ENCODE data around the gene OSGEP. TPM values are rescaled to one million over a fixed set of nuclear protein-coding genes. Genes with fewer than 3 reads are reported as not detected.
A peak's percentile ranks its signal among the peaks of the same experiment; 100 is the strongest.

Gene OSGEP
- total RNA-seq, 2 donors from 2014 or later, result 66.2 to 108 TPM

DNA sequence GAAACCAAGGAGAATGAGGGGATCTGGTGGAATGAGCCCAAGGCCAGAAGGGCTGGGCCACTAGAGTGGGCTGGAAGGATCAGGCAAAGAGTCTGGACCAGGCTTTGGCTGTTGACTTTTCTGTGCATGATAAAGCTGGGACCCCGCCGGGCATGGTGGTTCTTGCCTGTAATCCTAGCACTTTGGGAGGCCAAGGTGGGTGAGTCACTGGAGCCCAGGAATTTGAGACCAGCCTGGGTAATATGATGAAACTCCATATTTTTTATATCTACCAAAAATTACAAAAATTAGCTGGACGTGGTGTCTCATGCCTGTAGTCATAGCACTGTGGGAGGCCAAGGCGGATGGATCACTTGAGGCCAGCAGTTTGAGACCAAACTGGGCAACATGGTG lies 18.3 kb downstream of the OSGEP start:
- no peak overlapping the region for H3K4me3 ChIP-seq
- TF ChIP-seq, protein P1, sequence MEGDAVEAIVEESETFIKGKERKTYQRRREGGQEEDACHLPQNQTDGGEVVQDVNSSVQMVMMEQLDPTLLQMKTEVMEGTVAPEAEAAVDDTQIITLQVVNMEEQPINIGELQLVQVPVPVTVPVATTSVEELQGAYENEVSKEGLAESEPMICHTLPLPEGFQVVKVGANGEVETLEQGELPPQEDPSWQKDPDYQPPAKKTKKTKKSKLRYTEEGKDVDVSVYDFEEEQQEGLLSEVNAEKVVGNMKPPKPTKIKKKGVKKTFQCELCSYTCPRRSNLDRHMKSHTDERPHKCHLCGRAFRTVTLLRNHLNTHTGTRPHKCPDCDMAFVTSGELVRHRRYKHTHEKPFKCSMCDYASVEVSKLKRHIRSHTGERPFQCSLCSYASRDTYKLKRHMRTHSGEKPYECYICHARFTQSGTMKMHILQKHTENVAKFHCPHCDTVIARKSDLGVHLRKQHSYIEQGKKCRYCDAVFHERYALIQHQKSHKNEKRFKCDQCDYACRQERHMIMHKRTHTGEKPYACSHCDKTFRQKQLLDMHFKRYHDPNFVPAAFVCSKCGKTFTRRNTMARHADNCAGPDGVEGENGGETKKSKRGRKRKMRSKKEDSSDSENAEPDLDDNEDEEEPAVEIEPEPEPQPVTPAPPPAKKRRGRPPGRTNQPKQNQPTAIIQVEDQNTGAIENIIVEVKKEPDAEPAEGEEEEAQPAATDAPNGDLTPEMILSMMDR (IDR thresholded peaks at IDR 0.05), result no peak
- no peaks in the 10 kb centered on the region for H3K36me3 ChIP-seq
- ATAC-seq (ENCODE audit: insufficient number of reproducible peaks, low FRiP score, low read depth) (no peak), DNase-seq (ENCODE audit: low spot score) (no peak)
- H3K27ac ChIP-seq, result no peak overlapping the region
- peaks cover 0 to 13% of the 10 kb centered on the region in 2 donors for H3K4me1 ChIP-seq (ENCODE audit: control insufficient read depth in 1 of 2, low read depth in 2 of 2)
- H3K27me3 ChIP-seq (replicated peaks; ENCODE audit: insufficient read depth), result no peaks in the 10 kb centered on the region
- no peaks in the 10 kb centered on the region for H3K9me3 ChIP-seq

DNA sequence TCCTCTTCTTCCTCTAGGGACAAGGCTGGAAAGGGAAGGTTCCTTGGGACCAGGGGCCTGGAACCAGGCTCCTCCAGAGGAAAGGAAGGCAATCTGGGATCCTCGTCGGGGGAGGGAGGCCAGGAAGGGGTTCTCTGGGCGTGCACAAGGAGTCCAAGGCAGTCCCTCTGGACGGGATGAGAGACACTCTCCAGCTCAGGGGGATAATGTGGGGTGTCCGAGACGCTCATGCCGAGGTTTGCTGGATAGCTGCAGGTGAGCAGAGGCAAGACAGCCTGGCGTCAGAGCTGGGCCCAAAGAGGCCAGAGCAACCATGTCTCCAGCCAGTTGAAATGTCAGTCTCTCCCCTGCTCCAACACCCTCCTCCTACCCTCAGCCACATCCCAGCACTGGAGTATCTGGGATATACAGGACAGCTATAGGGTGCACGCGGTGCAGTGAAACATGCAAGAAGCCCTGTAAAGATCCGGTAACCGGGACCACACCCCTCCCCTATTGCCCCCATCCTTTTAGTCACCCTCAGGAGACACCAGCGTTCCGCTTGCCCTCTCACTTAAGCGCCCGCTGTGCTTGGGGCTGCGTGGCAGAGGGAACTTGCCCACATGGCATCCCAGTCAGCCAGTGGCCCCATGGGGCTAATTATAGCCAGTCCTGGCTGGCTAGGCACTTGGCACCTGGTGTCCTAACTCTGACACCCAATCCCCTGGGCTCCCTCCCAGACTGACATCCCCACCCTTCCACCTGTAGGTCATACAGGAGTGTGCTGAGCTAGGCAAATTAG lies 18.8 kb downstream of the OSGEP start, which contains the start of gene KLHL33:
Gene KLHL33 (minus strand): TSS at position 585 of the 781 bp plus-strand sequence. CDS start 355 bp downstream, at position 230.
- Histone ChIP-seq H3K9me3 (no peaks in the 10 kb centered on the region), H3K27ac (peak within 1 kb of the TSS in 1 of 2 donors; percentile 38), H3K4me1 (ENCODE audit: control insufficient read depth in 1 of 2, low read depth in 2 of 2) (peaks cover 0 to 13% of the 10 kb centered on the region in 2 donors), H3K27me3 (replicated peaks; ENCODE audit: insufficient read depth) (no peaks in the 10 kb centered on the region), H3K36me3 (no peaks in the 10 kb centered on the region), H3K4me3 (peak within 1 kb of the TSS; percentile 59)
- TF ChIP-seq, protein P1 (IDR thresholded peaks at IDR 0.05), result no peak
- DNase-seq (ENCODE audit: low spot score) (no peak), ATAC-seq (ENCODE audit: insufficient number of reproducible peaks, low FRiP score, low read depth) (no peak)

DNA sequence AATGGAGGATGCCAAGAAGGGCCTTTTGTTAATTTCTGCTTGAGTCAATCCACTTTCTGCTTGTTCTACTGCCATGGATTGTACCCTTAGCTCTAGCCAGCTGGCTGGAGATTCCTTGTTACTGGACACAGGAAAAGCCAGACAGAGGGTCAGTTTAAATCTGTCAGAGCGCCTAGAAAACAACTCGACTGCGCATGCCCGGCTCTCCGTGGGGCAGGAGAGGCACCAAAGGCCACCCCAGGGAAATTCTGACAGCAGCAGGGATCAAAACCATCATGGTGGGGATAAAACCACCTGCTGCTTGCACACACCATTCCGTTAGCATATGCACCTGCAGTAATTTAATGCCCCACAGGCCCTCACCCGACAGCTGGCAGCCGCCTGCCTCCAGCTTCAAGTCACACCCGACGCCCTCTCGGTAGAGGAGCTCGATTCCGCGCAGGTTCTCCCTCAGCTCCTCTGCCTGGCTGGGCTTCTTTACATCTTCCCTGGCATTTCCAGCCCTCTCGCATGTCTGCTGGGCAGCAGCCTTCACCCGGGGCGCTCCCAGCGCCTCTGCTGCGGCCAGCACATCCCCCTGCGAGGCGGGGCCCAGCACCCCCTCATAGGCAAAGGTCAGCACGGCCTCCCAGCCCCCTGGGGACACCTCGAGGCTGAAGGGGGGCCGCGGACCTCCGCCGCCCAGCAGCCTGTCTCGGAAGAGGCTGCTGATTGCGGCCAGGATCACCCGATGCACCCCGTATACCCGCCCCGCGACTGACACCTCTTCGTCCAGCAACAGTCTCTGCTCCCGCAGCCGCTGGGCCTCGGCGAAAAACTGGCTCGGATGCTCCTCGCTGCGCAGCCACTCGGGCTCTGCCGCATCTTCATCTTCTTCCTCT lies 19.7 kb downstream of the OSGEP start:
- H3K36me3 ChIP-seq, result no peaks in the 10 kb centered on the region
- no peaks in the 10 kb centered on the region for H3K9me3 ChIP-seq
- no peaks in the 10 kb centered on the region for H3K27me3 ChIP-seq (replicated peaks; ENCODE audit: insufficient read depth)
- peak overlapping the region; percentile 59 for H3K4me3 ChIP-seq
- TF ChIP-seq, protein P1 (IDR thresholded peaks at IDR 0.05), result no peak
- H3K4me1 ChIP-seq (ENCODE audit: control insufficient read depth in 1 of 2, low read depth in 2 of 2), result peaks cover 0 to 13% of the 10 kb centered on the region in 2 donors
- H3K27ac ChIP-seq, result peak overlapping the region in 1 of 2 donors; percentile 38
- DNase-seq (ENCODE audit: low spot score) (peak; percentile 9), ATAC-seq (ENCODE audit: insufficient number of reproducible peaks, low FRiP score, low read depth) (no peak)

DNA sequence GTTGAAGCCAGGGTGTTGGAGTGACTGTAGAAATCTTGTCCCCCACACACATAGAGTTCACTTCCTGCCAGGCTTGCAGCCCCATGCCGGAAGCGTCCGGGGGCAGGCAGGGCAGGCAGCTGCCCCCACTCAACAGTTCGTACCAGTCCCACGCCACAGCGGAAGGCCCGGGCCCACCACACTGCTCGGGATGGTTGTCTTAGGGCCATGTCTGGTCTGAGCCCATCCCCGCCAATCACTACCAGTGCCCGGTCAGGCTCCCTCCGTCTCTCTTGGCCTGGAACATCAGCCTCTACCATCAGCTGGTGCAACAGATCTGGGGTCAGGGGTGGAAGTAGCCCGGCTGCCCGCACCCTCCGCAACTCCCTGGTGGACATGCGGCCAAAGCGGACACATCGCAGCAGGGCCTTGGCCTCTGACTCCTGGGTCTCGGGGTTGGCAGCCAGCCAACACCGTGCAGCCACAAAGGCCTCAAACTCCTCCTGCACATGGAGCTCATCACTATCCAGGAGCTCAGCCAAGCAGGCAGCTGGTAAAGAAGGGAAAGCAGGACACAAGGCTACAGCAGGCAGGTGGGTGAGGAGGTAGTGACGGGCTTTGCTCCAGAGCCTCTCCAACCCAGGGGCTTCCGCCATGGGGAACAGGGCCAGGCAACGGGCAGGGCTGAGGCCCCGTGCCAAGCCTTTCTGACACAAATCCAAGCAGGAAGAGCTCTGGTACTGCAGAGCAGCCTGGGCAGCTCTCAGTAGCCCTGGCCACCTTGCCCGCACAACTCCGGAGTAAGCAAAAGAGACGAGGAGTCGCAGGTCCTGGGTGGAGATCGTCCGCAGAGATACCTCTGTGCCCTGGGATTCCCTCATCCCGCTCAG lies 24.6 kb downstream of the OSGEP start:
- TF ChIP-seq, protein P1 (IDR thresholded peaks at IDR 0.05), result no peak
- ATAC-seq (ENCODE audit: insufficient number of reproducible peaks, low FRiP score, low read depth), result no peak

More for the DNA sequence above, 24.6 kb downstream of the OSGEP start:
- H3K27ac ChIP-seq, result no peak overlapping the region
- H3K4me3 ChIP-seq, result no peak overlapping the region
- H3K27me3 ChIP-seq (replicated peaks; ENCODE audit: insufficient read depth), result no peaks in the 10 kb centered on the region
- H3K9me3 ChIP-seq, result no peaks in the 10 kb centered on the region
- no peak for DNase-seq (ENCODE audit: low spot score)
- H3K36me3 ChIP-seq, result no peaks in the 10 kb centered on the region
- H3K4me1 ChIP-seq (ENCODE audit: control insufficient read depth in 1 of 2, low read depth in 2 of 2), result peaks cover 0 to 8% of the 10 kb centered on the region in 2 donors

All from thoracic aorta (tissue), 2 donors.